Islet of Langerhans (tissue), 1 donor: ENCODE measurements around the gene DAB2IP.

Experiments
- FAIRE-seq: peaks from one replicate; lab custom pipeline; 2011; peaks lifted over from hg19 to GRCh38; lab: Jason Lieb, UNC

DAB2IP gene

GRCh38 chr9:121819428-121820231 lies 168.2 kb downstream of the DAB2IP start:
- FAIRE-seq: no peak

- FAIRE-seq: no peak
Observed at GRCh38 chr9:121820286-121821005, 169.0 kb downstream of the DAB2IP start.

GRCh38 chr9:121821326-121821725 lies 169.9 kb downstream of the DAB2IP start:
- FAIRE-seq: no peak

GRCh38 chr9:121822093-121823085 lies 171.0 kb downstream of the DAB2IP start:
- no peak for FAIRE-seq

GRCh38 chr9:121823451-121824169 lies 172.2 kb downstream of the DAB2IP start:
- no peak for FAIRE-seq

- FAIRE-seq: no peak
Observed at GRCh38 chr9:121824651-121825030, 173.2 kb downstream of the DAB2IP start.

GRCh38 chr9:121825031-121825691 lies 173.7 kb downstream of the DAB2IP start:
- FAIRE-seq: no peak

- FAIRE-seq: no peak
Observed at GRCh38 chr9:121826711-121827110, 175.3 kb downstream of the DAB2IP start.

- no peak for FAIRE-seq
Observed at GRCh38 chr9:121827251-121827967, 176.0 kb downstream of the DAB2IP start.

- FAIRE-seq: no peak
Observed at GRCh38 chr9:121830441-121831140, 179.2 kb downstream of the DAB2IP start.

GRCh38 chr9:121831869-121832268 lies 180.4 kb downstream of the DAB2IP start:
- FAIRE-seq: no peak

GRCh38 chr9:121833061-121833460 lies 181.6 kb downstream of the DAB2IP start:
- FAIRE-seq: no peak
